OCI-LY3 (cell line): ENCODE measurements around the gene ZNF44.

ENCODE experiments used
- H2AFZ ChIP-seq: fragments of 200-600, 300-600 bp; shearing (Covaris generic); 2 replicates; pipeline ENCODE4 v1.6.0; 2014; ENCODE audit warnings: antibody characterized with exemption, low read depth, low read length
- H3K27ac ChIP-seq: fragments of 200-600, 300-600 bp; sonication (generic); 2 replicates; pipeline ENCODE4 v1.5.1; 2014; ENCODE audit warnings: mild to moderate bottlenecking, low read length, moderate library complexity, mixed read lengths
- H3K27me3 ChIP-seq: fragments of 200-600, 300-600 bp; sonication (generic); 2 replicates; pipeline ENCODE4 v1.6.1; 2014; ENCODE audit warnings: low read depth, low read length, mixed read lengths
- H3K36me3 ChIP-seq: fragments of 200-600, 300-600 bp; sonication (generic); replicated peaks from 2 replicates; pipeline ENCODE3; 2014; ENCODE audit warnings: low read depth, low read length, mixed read lengths
- H3K4me1 ChIP-seq: fragments of 300-600, 200-600 bp; sonication (generic); 2 replicates; pipeline ENCODE4 v1.6.1; 2014; ENCODE audit warnings: low read length, mixed read lengths
- H3K4me2 ChIP-seq: fragments of 200-600, 300-600 bp; sonication (generic); 2 replicates; pipeline ENCODE4 v1.6.1; 2014; ENCODE audit warnings: low read length, mixed read lengths
- H3K4me3 ChIP-seq: fragments of 300-600, 200-600 bp; sonication (generic); 2 replicates; pipeline ENCODE4 v1.5.1; 2014; ENCODE audit warnings: antibody characterized with exemption, mild to moderate bottlenecking, low read length, moderate library complexity
- H3K79me2 ChIP-seq: fragments of 300-600, 200-600 bp; shearing (Covaris generic); 2 replicates; pipeline ENCODE4 v1.6.1; 2014; ENCODE audit warnings: mild to moderate bottlenecking, low read length, mixed read lengths
- H3K9ac ChIP-seq: fragments of 300-600, 200-600 bp; shearing (Covaris generic); 2 replicates; pipeline ENCODE4 v1.6.0; 2014; ENCODE audit warnings: mild to moderate bottlenecking, low read length, moderate library complexity
- H3K9me3 ChIP-seq: fragments of 200-600, 300-600 bp; shearing (Covaris generic); 2 replicates; pipeline ENCODE4 v1.6.1; 2014; ENCODE audit warnings: low read length, mixed read lengths; ENCODE audit not compliant: insufficient read depth
- H4K20me1 ChIP-seq: fragments of 200-600, 300-600 bp; sonication (generic); 2 replicates; pipeline ENCODE4 v1.6.1; 2016; ENCODE audit warnings: low read length, mixed read lengths; ENCODE audit not compliant: insufficient read depth
- EZH2phosphoT487 ChIP-seq: fragments of 200-600 bp; shearing (Covaris generic); IDR thresholded peaks from 2 replicates; pipeline ENCODE4 v1.6.1; 2018; ENCODE audit warnings: antibody characterized with exemption, mixed run types, low read depth
- TF ChIP-seq, protein P1 (sequence below): fragments of 200-600, 300-600 bp; sonication (generic); IDR thresholded peaks from 2 replicates; pipeline ENCODE4 v1.5.1; 2014; ENCODE audit warnings: antibody characterized with exemption, low read length, low read depth

Gene ZNF44

DNA sequence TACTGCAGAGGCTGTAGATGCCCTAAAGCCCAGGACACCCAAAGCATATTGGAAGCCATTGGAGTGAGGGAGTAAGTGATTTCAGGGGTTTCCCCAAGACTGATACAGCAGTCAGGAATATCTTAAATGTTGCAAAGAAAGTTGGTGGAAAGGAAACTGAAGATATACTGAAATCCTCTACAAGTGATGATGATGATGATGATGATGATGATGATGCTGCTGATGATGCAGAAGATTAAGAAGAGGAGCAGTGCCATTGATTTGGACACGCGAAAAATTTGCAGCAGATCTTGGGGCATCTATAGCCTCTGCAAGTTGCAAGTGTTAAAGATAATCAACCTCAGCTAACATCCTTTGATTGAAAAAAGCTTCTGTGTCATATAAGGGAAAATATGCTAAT lies 23.8 kb downstream of the ZNF44 start:
- H3K4me3 ChIP-seq = no peak overlapping the region
- TF ChIP-seq, protein P1, sequence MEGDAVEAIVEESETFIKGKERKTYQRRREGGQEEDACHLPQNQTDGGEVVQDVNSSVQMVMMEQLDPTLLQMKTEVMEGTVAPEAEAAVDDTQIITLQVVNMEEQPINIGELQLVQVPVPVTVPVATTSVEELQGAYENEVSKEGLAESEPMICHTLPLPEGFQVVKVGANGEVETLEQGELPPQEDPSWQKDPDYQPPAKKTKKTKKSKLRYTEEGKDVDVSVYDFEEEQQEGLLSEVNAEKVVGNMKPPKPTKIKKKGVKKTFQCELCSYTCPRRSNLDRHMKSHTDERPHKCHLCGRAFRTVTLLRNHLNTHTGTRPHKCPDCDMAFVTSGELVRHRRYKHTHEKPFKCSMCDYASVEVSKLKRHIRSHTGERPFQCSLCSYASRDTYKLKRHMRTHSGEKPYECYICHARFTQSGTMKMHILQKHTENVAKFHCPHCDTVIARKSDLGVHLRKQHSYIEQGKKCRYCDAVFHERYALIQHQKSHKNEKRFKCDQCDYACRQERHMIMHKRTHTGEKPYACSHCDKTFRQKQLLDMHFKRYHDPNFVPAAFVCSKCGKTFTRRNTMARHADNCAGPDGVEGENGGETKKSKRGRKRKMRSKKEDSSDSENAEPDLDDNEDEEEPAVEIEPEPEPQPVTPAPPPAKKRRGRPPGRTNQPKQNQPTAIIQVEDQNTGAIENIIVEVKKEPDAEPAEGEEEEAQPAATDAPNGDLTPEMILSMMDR = no peak
- no peak for TF ChIP-seq EZH2phosphoT487
- no peak overlapping the region for H3K27ac ChIP-seq
- H3K36me3 ChIP-seq = peaks cover 56% of the 10 kb centered on the region
- H4K20me1 ChIP-seq = no peaks in the 10 kb centered on the region
- no peaks in the 10 kb centered on the region for H3K27me3 ChIP-seq
- no peaks in the 10 kb centered on the region for H3K4me1 ChIP-seq
- H3K9ac ChIP-seq = no peak overlapping the region
- H3K9me3 ChIP-seq = peaks cover 30% of the 10 kb centered on the region
- no peaks in the 10 kb centered on the region for H3K79me2 ChIP-seq
- H3K4me2 ChIP-seq = no peak overlapping the region
- H2AFZ ChIP-seq = no peak overlapping the region

DNA sequence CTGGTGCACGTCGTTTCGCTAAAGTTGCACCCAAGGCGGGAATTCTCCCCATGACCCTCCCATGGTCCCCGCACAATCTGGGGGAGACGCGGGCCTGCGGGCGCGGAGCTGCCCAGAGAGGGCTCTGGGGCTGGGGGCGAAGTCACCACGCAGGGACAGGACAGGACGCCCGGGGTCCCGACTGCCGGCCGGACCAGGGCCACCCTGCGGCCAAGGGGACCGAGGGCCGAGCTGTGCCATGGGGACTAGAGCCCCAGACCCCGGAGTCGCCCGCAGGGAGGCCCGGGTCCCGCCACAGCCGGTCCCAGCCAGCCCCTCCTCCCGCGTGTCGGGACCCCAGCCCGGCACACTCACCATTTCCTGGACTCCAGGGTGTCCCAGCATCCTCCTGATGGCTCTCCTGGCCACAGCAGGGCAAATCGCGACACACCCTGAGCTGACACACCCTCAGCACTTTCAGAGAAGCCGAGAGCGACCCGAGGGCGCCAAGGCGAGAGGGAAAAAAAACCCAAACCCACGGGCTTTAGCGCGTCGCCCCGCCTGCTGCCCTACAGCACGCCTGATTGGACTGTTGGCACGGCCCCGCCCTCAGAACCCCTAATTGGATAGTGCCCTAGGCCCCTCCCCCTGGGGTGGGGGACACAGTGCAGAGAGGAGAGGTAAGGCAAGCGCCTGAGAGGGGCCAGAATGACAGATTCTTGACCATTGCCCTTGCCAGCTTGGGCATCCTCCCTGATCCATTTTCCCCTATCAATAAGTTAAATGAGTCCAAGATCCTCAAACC lies 28.6 kb downstream of the ZNF44 start:
- H3K4me2 ChIP-seq = no peak overlapping the region
- peaks cover 6% of the 10 kb centered on the region; the same call in 1 of the 2 replicates for H3K9me3 ChIP-seq
- no peaks in the 10 kb centered on the region for H3K27me3 ChIP-seq
- no peaks in the 10 kb centered on the region for H3K79me2 ChIP-seq
- H3K27ac ChIP-seq = no peak overlapping the region
- H3K4me1 ChIP-seq = no peaks in the 10 kb centered on the region
- H3K4me3 ChIP-seq = no peak overlapping the region
- peaks cover 16% of the 10 kb centered on the region for H3K36me3 ChIP-seq
- no peaks in the 10 kb centered on the region for H4K20me1 ChIP-seq
- TF ChIP-seq, protein P1 = no peak
- TF ChIP-seq EZH2phosphoT487 = no peak
- H2AFZ ChIP-seq = no peak overlapping the region
- no peak overlapping the region for H3K9ac ChIP-seq

DNA sequence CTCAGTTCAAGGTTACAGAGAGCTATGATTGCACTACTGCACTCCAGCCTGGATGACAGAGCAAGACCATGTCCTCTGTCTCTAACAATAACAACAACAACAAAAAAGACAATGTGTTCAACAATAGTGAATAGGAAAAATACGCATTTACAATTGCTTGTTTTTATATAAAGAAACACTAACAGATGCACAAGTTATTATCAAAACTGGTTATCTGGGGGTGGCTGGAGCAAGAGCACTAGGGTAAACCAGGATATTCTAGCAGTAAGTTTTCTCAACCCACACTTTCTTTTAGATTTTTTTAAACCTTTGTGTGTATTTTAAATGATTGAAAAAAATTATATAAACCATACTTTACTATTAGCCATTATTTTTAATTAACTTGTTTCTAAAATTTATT lies 33.1 kb downstream of the ZNF44 start:
- no peaks in the 10 kb centered on the region for H3K79me2 ChIP-seq
- H4K20me1 ChIP-seq = no peaks in the 10 kb centered on the region
- H3K27ac ChIP-seq = no peak overlapping the region
- H3K27me3 ChIP-seq = no peaks in the 10 kb centered on the region
- H3K9me3 ChIP-seq = no peaks in the 10 kb centered on the region
- no peak overlapping the region for H3K4me2 ChIP-seq
- no peak overlapping the region for H3K9ac ChIP-seq
- H2AFZ ChIP-seq = no peak overlapping the region
- no peaks in the 10 kb centered on the region for H3K4me1 ChIP-seq
- no peaks in the 10 kb centered on the region for H3K36me3 ChIP-seq
- no peak overlapping the region for H3K4me3 ChIP-seq
- TF ChIP-seq, protein P1 = no peak
- no peak for TF ChIP-seq EZH2phosphoT487

DNA sequence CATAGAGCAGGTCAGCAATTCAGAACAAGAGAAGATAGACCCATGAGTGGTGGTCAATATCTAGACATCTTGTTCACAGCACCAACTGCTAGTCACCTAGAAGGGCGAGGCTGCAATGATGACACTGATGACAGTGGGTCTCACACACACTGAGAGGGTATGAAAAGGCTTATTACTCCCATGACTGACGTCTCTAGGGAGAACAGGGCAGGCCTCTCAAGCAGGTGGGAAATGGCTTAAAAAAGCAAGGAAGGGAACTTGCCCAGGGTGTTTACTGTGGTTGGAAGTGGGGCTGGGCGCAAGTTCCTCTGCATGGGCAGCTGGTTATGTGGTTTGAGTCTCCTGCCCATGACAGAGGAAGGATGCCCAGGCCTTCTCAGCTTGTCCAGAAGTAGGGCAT lies 33.8 kb downstream of the ZNF44 start:
- H3K4me1 ChIP-seq = no peaks in the 10 kb centered on the region
- H3K79me2 ChIP-seq = no peaks in the 10 kb centered on the region
- H3K9me3 ChIP-seq = no peaks in the 10 kb centered on the region

More for the DNA sequence above, 33.8 kb downstream of the ZNF44 start:
- no peak overlapping the region for H3K4me2 ChIP-seq
- TF ChIP-seq EZH2phosphoT487 = no peak
- TF ChIP-seq, protein P1 = no peak
- H3K27ac ChIP-seq = no peak overlapping the region
- no peaks in the 10 kb centered on the region for H3K27me3 ChIP-seq
- H4K20me1 ChIP-seq = no peaks in the 10 kb centered on the region
- no peak overlapping the region for H3K4me3 ChIP-seq
- no peak overlapping the region for H2AFZ ChIP-seq
- H3K36me3 ChIP-seq = no peaks in the 10 kb centered on the region
- no peak overlapping the region for H3K9ac ChIP-seq
